ENCODE data around the gene STX1A. TPM values are rescaled to one million over a fixed set of nuclear protein-coding genes. Genes with fewer than 3 reads are reported as not detected.

STX1A gene
- total RNA-seq, 1 experiment from 2014 or later, result 20.4 TPM

DNA sequence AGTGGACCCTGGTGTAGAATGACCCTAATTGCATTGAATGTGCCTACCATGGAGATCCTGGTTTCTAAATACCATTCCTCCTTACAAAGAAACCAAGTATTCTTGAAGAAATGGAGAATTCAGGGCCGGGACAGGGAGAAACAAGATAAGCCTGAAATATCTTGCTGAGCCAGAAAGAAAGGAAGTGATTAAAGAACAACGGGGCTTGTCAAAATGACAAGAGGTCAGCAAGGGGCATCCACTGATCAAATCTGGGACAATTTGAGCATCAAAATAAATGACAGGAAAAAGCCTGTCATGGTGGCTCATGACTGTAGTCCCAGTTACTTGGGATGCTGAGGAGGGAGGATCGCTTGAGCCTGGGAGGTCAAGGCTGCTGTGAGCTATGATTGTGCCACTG, 11.0 kb upstream of the STX1A start:
- TF ChIP-seq ZNF232 (CRISPR knock-in tag; IDR thresholded peaks at IDR 0.05) (no peak), GTF2I (CRISPR knock-in tag; conservative IDR thresholded peaks at IDR 0.05) (no peak), NFE2L1 (CRISPR knock-in tag; IDR thresholded peaks at IDR 0.05) (no peak), CBFB (CRISPR knock-in tag; IDR thresholded peaks at IDR 0.05; ENCODE audit: low read depth) (no peak), TCF7 (CRISPR knock-in tag; IDR thresholded peaks at IDR 0.05; ENCODE audit: low read depth) (no peak), TP53 (CRISPR knock-in tag; IDR thresholded peaks at IDR 0.05) (no peak), ELF4 (CRISPR knock-in tag; IDR thresholded peaks at IDR 0.05; ENCODE audit: low read depth) (no peak)
- TF ChIP-seq, protein P1, sequence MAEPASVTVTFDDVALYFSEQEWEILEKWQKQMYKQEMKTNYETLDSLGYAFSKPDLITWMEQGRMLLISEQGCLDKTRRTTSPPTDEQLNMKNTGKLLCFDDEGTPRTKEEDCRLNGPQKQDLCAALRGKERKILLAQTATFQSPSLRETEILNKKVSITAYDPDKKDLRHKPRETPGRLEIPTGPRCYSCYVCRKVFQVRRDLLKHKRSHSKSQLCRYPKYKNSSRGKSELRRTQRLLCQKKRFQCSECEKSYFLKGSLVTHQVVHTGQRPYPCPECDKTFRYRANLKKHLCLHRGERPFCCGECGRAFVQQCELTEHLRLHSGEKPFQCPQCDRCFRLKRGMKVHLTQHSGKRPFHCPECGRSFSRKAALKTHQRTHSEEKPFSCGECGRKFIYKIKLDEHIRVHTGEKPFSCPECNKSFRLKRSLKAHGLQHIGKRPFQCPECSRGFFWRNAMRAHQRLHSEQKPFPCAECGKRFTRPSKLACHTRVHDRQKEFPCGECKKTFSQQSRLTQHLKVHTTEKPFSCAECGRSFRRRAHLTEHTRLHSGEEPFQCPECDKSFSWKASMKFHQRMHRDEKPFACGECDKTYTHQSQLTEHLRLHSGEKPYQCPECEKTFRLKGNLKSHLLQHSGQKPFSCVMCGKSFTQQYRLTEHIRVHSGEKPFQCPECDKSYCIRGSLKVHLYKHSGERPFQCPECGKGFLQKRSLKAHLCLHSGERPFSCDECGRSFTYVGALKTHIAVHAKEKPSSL (CRISPR knock-in tag; conservative IDR thresholded peaks at IDR 0.05), result no peak
- TF ChIP-seq, protein P2, sequence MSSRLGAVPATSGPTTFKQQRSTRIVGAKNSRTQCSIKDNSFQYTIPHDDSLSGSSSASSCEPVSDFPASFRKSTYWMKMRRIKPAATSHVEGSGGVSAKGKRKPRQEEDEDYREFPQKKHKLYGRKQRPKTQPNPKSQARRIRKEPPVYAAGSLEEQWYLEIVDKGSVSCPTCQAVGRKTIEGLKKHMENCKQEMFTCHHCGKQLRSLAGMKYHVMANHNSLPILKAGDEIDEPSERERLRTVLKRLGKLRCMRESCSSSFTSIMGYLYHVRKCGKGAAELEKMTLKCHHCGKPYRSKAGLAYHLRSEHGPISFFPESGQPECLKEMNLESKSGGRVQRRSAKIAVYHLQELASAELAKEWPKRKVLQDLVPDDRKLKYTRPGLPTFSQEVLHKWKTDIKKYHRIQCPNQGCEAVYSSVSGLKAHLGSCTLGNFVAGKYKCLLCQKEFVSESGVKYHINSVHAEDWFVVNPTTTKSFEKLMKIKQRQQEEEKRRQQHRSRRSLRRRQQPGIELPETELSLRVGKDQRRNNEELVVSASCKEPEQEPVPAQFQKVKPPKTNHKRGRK (CRISPR knock-in tag; IDR thresholded peaks at IDR 0.05; ENCODE audit: borderline replicate concordance), result no peak
- TF ChIP-seq, protein P3, sequence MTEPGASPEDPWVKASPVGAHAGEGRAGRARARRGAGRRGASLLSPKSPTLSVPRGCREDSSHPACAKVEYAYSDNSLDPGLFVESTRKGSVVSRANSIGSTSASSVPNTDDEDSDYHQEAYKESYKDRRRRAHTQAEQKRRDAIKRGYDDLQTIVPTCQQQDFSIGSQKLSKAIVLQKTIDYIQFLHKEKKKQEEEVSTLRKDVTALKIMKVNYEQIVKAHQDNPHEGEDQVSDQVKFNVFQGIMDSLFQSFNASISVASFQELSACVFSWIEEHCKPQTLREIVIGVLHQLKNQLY (CRISPR knock-in tag; IDR thresholded peaks at IDR 0.05), result no peak
- TF ChIP-seq, protein P4, sequence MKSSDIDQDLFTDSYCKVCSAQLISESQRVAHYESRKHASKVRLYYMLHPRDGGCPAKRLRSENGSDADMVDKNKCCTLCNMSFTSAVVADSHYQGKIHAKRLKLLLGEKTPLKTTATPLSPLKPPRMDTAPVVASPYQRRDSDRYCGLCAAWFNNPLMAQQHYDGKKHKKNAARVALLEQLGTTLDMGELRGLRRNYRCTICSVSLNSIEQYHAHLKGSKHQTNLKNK (CRISPR knock-in tag; IDR thresholded peaks at IDR 0.05), result no peak
- DNase-seq (ENCODE audit: low spot score), result no peak
- POLR2A ChIA-PET, result no interaction called here

DNA sequence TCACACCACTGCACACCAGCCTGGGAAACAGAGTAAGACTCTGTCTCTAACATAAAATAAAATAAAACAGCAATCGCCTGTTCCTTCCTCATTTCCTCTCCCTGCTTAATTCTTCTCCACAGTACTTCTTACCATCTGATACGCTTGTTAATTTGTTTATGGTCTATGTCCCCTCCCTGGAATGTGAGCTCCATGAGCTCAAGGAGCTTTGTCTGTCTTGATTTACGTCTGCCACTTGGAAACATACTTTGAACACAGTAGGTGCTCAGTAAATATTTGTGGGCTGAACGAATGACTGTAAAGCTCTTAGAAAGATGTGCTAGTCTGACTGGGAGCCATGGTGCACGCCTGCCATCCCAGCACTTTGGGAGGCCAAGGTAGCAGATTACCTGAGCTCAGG, 9.1 kb upstream of the STX1A start:
- TF ChIP-seq ZNF121 (CRISPR knock-in tag; IDR thresholded peaks at IDR 0.05), result no peak
- no peak for TF ChIP-seq NR2C2 (CRISPR knock-in tag; IDR thresholded peaks at IDR 0.05)
- TF ChIP-seq ZNF416 (CRISPR knock-in tag; IDR thresholded peaks at IDR 0.05), result no peak
- TF ChIP-seq, protein P3 (CRISPR knock-in tag; IDR thresholded peaks at IDR 0.05), result no peak
- TF ChIP-seq, protein P5, sequence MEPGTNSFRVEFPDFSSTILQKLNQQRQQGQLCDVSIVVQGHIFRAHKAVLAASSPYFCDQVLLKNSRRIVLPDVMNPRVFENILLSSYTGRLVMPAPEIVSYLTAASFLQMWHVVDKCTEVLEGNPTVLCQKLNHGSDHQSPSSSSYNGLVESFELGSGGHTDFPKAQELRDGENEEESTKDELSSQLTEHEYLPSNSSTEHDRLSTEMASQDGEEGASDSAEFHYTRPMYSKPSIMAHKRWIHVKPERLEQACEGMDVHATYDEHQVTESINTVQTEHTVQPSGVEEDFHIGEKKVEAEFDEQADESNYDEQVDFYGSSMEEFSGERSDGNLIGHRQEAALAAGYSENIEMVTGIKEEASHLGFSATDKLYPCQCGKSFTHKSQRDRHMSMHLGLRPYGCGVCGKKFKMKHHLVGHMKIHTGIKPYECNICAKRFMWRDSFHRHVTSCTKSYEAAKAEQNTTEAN (CRISPR knock-in tag; IDR thresholded peaks at IDR 0.05), result no peak
- no peak for TF ChIP-seq ZNF396 (CRISPR knock-in tag; IDR thresholded peaks at IDR 0.05; ENCODE audit: borderline replicate concordance)
- no peak for TF ChIP-seq SMAD4 (CRISPR knock-in tag; IDR thresholded peaks at IDR 0.05)
- TF ChIP-seq, protein P6, sequence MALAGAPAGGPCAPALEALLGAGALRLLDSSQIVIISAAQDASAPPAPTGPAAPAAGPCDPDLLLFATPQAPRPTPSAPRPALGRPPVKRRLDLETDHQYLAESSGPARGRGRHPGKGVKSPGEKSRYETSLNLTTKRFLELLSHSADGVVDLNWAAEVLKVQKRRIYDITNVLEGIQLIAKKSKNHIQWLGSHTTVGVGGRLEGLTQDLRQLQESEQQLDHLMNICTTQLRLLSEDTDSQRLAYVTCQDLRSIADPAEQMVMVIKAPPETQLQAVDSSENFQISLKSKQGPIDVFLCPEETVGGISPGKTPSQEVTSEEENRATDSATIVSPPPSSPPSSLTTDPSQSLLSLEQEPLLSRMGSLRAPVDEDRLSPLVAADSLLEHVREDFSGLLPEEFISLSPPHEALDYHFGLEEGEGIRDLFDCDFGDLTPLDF (CRISPR knock-in tag; IDR thresholded peaks at IDR 0.05), result no peak
- no peak for TF ChIP-seq PRRX2 (CRISPR knock-in tag; IDR thresholded peaks at IDR 0.05)
- no peak for TF ChIP-seq NR3C1 (CRISPR knock-in tag; conservative IDR thresholded peaks at IDR 0.05; ENCODE audit: low read depth)
- ChIA-PET POLR2A (interaction anchor here (0.6 to 0.7 kb wide), 2 partner anchors 107 to 213 kb away, joined by 3 to 5 read pairs; no protein-coding TSS in a partner anchor), CTCF (interaction anchor here (0.7 to 2.7 kb wide), 5 partner anchors 9 to 122 kb away, joined by 4 to 17 read pairs (median 4); partner anchors contain the start of gene STX1A)
- H3K4me3 Mint-ChIP-seq, result no peak overlapping the region
- H3K4me1 Mint-ChIP-seq, result peaks cover 13% of the 10 kb centered on the region
- DNase-seq (ENCODE audit: low spot score) (no peak), ATAC-seq (no peak)
- H3K27me3 Mint-ChIP-seq (ENCODE audit: low read depth), result no peaks in the 10 kb centered on the region; the same call in 1 of the 2 replicates
- H3K9me3 Mint-ChIP-seq, result no peaks in the 10 kb centered on the region
- H3K27ac Mint-ChIP-seq, result no peak overlapping the region; the same call in 1 of the 2 replicates
- no peaks in the 10 kb centered on the region for H3K36me3 Mint-ChIP-seq

More for the DNA sequence above, 11.0 kb upstream of the STX1A start:
- no peak for ATAC-seq
- H3K9me3 Mint-ChIP-seq, result peaks cover 3% of the 10 kb centered on the region
- CTCF ChIA-PET, result interaction anchor here (0.9 kb wide), 1 partner anchor 124 kb away, joined by 4 read pairs; no protein-coding TSS in a partner anchor
- peaks cover 17% of the 10 kb centered on the region for H3K4me1 Mint-ChIP-seq
- no peaks in the 10 kb centered on the region for H3K27me3 Mint-ChIP-seq (ENCODE audit: low read depth)
- peak overlapping the region; percentile 0; the same call in 1 of the 2 replicates for H3K27ac Mint-ChIP-seq
- H3K36me3 Mint-ChIP-seq, result no peaks in the 10 kb centered on the region
- no peak overlapping the region for H3K4me3 Mint-ChIP-seq
